ENCODE results near the gene DHRS4.
"Not testable (repeated sequence)": the region's sequence is repeated elsewhere in the genome, so short reads cannot be mapped to it uniquely, and the experiment has no call there.

DHRS4 gene

GRCh38 chr14:23988607-23989363 lies 35.2 kb downstream of the DHRS4 start, which contains the start of gene DHRS4L2:
Gene DHRS4L2, plus strand, starts transcription at chr14:23988929. Its CDS starts 19 bp downstream, at chr14:23988948.
- DNase-seq = peak; percentile 80

- DNase-seq = not testable (repeated sequence)
Measured at GRCh38 chr14:23989734-23990445, 36.3 kb downstream of the DHRS4 start.

- DNase-seq = not testable (repeated sequence)
Measured at GRCh38 chr14:23990961-23991360, 37.4 kb downstream of the DHRS4 start.

GRCh38 chr14:23993042-23993441 lies 39.5 kb downstream of the DHRS4 start:
- not testable (repeated sequence) for DNase-seq

- not testable (repeated sequence) for DNase-seq
Measured at GRCh38 chr14:23996009-23996408, 42.4 kb downstream of the DHRS4 start.

- not testable (repeated sequence) for DNase-seq
Measured at GRCh38 chr14:23996825-23997224, 43.3 kb downstream of the DHRS4 start.

- not testable (repeated sequence) for DNase-seq
Measured at GRCh38 chr14:23999640-24000039, 46.1 kb downstream of the DHRS4 start.

- not testable (repeated sequence) for DNase-seq
Measured at GRCh38 chr14:24001078-24001477, 47.5 kb downstream of the DHRS4 start.

- DNase-seq = not testable (repeated sequence)
Measured at GRCh38 chr14:24001679-24002078, 48.1 kb downstream of the DHRS4 start.

GRCh38 chr14:24006471-24006816 lies 52.9 kb downstream of the DHRS4 start:
- DNase-seq = not testable (repeated sequence)

GRCh38 chr14:24006817-24007652 lies 53.5 kb downstream of the DHRS4 start:
- DNase-seq = peak; percentile 42

GRCh38 chr14:24011051-24011450 lies 57.5 kb downstream of the DHRS4 start:
- no peak for DNase-seq

- DNase-seq = not testable (repeated sequence)
Measured at GRCh38 chr14:24012726-24013273, 59.2 kb downstream of the DHRS4 start.

- DNase-seq = peak; percentile 18
Measured at GRCh38 chr14:24013654-24014514, 60.3 kb downstream of the DHRS4 start.

GRCh38 chr14:24015745-24016144 lies 62.2 kb downstream of the DHRS4 start:
- DNase-seq = not testable (repeated sequence)
